ENCODE results near the gene TMEM178B.

TMEM178B gene

GRCh38 chr7:141045842-141046620 lies 27.8 kb upstream of the TMEM178B start:
- H3K27ac ChIP-seq (replicated peaks), result no peak overlapping the region
- H3K27me3 ChIP-seq (ENCODE audit: insufficient read depth, poor library complexity, severe bottlenecking), result no peaks in the 10 kb centered on the region
- DNase-seq (ENCODE audit: low read depth in 1 of 2, low spot score in 1 of 2), result no peak
- no peak overlapping the region for H3K4me3 ChIP-seq (replicated peaks; ENCODE audit: insufficient read depth, low read length)
- TF ChIP-seq SPI1 (IDR thresholded peaks at IDR 0.05; ENCODE audit: borderline replicate concordance, low read depth), result no peak
- TF ChIP-seq REST (IDR thresholded peaks at IDR 0.05; ENCODE audit: insufficient replicate concordance, low read depth), result no peak
- no peak for TF ChIP-seq POLR2AphosphoS5 (IDR thresholded peaks at IDR 0.05; ENCODE audit: low read depth)
- no peak for TF ChIP-seq CTCF (IDR thresholded peaks at IDR 0.05; ENCODE audit: insufficient read depth, low read length)
- no peak for TF ChIP-seq GABPA (IDR thresholded peaks at IDR 0.05; ENCODE audit: low read depth)

- H3K4me3 ChIP-seq (replicated peaks; ENCODE audit: insufficient read depth, low read length), result no peak overlapping the region
- TF ChIP-seq CTCF (IDR thresholded peaks at IDR 0.05; ENCODE audit: insufficient read depth, low read length) (no peak), REST (IDR thresholded peaks at IDR 0.05; ENCODE audit: insufficient replicate concordance, low read depth) (no peak), SPI1 (IDR thresholded peaks at IDR 0.05; ENCODE audit: borderline replicate concordance, low read depth) (no peak), GABPA (IDR thresholded peaks at IDR 0.05; ENCODE audit: low read depth) (no peak), POLR2AphosphoS5 (IDR thresholded peaks at IDR 0.05; ENCODE audit: low read depth) (no peak)
- H3K27me3 ChIP-seq (ENCODE audit: insufficient read depth, poor library complexity, severe bottlenecking), result no peaks in the 10 kb centered on the region
- DNase-seq (ENCODE audit: low read depth in 1 of 2, low spot score in 1 of 2), result no peak
- H3K27ac ChIP-seq (replicated peaks), result no peak overlapping the region
These were observed 20.2 kb upstream of the TMEM178B start for GRCh38 chr7:141053626-141054025.

- H3K27me3 ChIP-seq (ENCODE audit: insufficient read depth, poor library complexity, severe bottlenecking), result no peaks in the 10 kb centered on the region
- no peak for DNase-seq (ENCODE audit: low read depth in 1 of 2, low spot score in 1 of 2)
- H3K27ac ChIP-seq (replicated peaks), result no peak overlapping the region
- no peak for TF ChIP-seq SPI1 (IDR thresholded peaks at IDR 0.05; ENCODE audit: borderline replicate concordance, low read depth)
- no peak for TF ChIP-seq CTCF (IDR thresholded peaks at IDR 0.05; ENCODE audit: insufficient read depth, low read length)
- TF ChIP-seq POLR2AphosphoS5 (IDR thresholded peaks at IDR 0.05; ENCODE audit: low read depth), result no peak
- TF ChIP-seq REST (IDR thresholded peaks at IDR 0.05; ENCODE audit: insufficient replicate concordance, low read depth), result no peak
- TF ChIP-seq GABPA (IDR thresholded peaks at IDR 0.05; ENCODE audit: low read depth), result no peak
- no peak overlapping the region for H3K4me3 ChIP-seq (replicated peaks; ENCODE audit: insufficient read depth, low read length)
These were observed 18.7 kb upstream of the TMEM178B start for GRCh38 chr7:141055146-141055545.
